ENCODE measurements around the gene MYO1G. TPM values are rescaled to one million over a fixed set of nuclear protein-coding genes. Genes with fewer than 3 reads are reported as not detected.

MYO1G gene
- total and polyA plus RNA-seq, 10 of the 15 experiments (the other 5 are each of a cell fraction or from before 2014, with no cell fraction given) = 1.8 to 232 (median 134) TPM

DNA sequence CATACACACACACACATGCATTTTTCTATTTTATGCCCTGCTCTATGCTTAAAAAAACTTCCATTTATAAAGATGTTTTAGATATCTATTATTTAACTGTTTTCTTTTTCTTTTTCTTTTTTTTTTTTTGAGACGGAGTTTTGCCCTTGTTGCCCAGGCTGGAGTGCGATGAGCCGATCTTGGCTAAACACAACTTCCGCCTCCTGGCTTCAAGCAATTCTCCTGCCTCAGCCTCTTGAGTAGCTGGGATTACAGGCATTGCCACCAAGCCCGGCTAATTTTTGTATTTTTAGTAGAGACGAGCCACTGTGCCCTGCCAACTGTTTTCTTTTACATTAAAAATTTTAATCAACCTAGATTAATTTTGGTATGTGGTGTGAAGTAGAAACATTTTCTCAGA lies 47.9 kb downstream of the MYO1G start:
- SMC1A ChIA-PET (ENCODE audit: uncharacterized antibody, unreplicated experiment) = no interaction called here
- RAD21 ChIA-PET (ENCODE audit: unreplicated experiment) = no interaction called here
- in situ Hi-C loops (cut with MboI) (no loop called here), intact Hi-C loops (cut with micrococcal nuclease; ENCODE audit: unreplicated experiment) (no loop called here)
- Histone ChIP-seq H3K27ac (ENCODE audit: control insufficient read depth, insufficient read depth) (no peak overlapping the region), H3K4me2 (ENCODE audit: control insufficient read depth, insufficient read depth) (no peak overlapping the region), H3K4me3 (no peak overlapping the region), H3K9me3 (replicated peaks; ENCODE audit: control insufficient read depth, insufficient read depth, low read length) (no peaks in the 10 kb centered on the region), H3K36me3 (ENCODE audit: control insufficient read depth in 2 of 2, insufficient read depth in 2 of 2, low read length in 1 of 2) (no peaks in the 10 kb centered on the region), H3K27me3 (replicated peaks in 1 of 2; ENCODE audit: control insufficient read depth in 2 of 2, insufficient read depth in 2 of 2, low read length in 1 of 2) (no peaks in the 10 kb centered on the region), H3K79me2 (ENCODE audit: control insufficient read depth, insufficient read depth, low read length) (no peaks in the 10 kb centered on the region), H3K4me1 (ENCODE audit: control insufficient read depth, insufficient read depth, low read length) (no peaks in the 10 kb centered on the region), H4K20me1 (ENCODE audit: control insufficient read depth, insufficient read depth) (no peaks in the 10 kb centered on the region), H2AFZ (ENCODE audit: control insufficient read depth, low read depth, low read length) (no peak overlapping the region), H3K9ac (ENCODE audit: control insufficient read depth, insufficient read depth, low read length) (no peak overlapping the region)
- CTCF ChIA-PET = no interaction called here
- DNase-seq (ENCODE audit: low read depth, low spot score) (no peak), FAIRE-seq (no peak), ATAC-seq (no peak)
- 79% methylated on average over 3 of the region's 6 CpGs for WGBS (ENCODE audit: insufficient coverage, insufficient replicate concordance, low lambda C conversion rate, missing lambda C conversion rate)
- no TSS peak for BruUV-seq (replicated peaks)
- TF ChIP-seq EZH2 (IDR thresholded peaks at IDR 0.05; ENCODE audit: borderline replicate concordance, control insufficient read depth, low read depth, low read length) (no peak), NKRF (conservative IDR thresholded peaks at IDR 0.05) (no peak), ZBTB11 (CRISPR knock-in tag; IDR thresholded peaks at IDR 0.05) (no peak), IRF5 (IDR thresholded peaks at IDR 0.05; ENCODE audit: borderline replicate concordance) (no peak)
- POLR2A ChIA-PET = no interaction called here

Measured in GM12878 (cell line).